HG02852 (cell line): ENCODE data around the gene TBKBP1.

Experiments
- ATAC-seq: cut with Tn5 transposase; IDR thresholded peaks from one replicate; pipeline ENCODE4 v1.9.1; 2021; ENCODE audit warnings: mild to moderate bottlenecking, moderate library complexity; ENCODE audit not compliant: unreplicated experiment

TBKBP1 gene

DNA sequence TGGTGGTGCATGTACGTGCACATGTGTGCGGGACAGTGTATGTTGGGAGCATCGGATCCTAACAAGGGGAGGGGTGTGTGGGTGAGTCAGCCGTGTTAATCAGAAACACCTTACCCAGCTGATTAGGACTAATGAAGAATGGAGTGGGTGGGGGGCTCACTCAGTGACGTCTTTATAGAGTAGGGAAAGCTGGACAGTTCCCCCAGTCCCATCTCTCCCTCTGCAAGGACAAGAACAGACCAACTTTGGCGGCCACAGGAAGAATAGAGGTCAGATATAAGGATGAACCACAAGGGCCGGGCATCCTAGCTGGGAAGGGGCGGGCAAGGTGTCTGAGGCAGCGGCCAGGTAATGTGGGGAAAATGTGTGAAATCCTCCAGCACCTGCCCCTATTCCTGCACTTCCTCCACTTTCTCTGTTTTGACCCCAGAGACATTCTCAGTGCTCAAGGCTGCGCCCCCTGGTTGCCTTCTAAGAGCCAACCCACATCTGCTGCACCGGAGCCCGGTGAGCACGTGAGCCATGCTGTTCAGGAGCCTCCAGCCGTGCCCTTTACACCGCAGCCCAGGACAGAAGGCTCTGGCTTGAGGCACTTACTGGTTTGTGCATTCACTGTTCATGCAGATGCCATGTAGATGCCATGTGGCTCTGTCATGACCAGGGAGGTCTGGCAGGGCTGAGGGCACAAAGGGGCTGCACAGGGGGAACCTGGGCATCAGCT is 20.2 kb downstream of the TBKBP1 start:
- no peak for ATAC-seq

DNA sequence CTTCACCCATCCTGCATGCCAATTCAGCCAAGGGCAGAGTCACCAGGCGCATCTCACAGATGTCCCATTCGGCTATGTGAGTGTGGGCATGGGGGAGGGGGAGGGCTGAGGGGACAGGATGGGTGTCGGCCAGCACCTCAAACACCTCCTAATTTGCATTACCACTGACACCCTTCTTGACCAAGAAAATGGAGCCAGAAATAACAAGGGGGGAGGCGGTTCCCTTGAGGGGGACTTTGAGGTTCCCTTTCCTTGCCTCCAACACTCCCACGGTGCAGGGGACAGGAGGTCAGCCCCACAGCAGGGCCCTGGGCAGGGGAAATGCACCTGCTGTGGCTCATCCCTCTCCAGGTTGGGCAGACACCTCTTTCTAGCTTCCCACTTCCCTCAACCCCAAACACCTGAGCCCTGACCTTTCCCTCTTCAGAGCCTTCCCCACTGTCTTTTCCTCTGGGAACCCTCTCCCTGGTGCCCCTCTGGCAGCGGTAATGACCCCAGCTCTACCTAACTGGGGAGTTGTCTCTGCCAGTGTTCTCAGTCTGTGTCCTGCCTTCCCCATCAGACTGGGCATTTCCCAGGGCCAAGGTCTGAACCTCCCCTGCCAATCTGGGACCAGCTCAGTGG is 20.9 kb downstream of the TBKBP1 start:
- ATAC-seq = no peak

DNA sequence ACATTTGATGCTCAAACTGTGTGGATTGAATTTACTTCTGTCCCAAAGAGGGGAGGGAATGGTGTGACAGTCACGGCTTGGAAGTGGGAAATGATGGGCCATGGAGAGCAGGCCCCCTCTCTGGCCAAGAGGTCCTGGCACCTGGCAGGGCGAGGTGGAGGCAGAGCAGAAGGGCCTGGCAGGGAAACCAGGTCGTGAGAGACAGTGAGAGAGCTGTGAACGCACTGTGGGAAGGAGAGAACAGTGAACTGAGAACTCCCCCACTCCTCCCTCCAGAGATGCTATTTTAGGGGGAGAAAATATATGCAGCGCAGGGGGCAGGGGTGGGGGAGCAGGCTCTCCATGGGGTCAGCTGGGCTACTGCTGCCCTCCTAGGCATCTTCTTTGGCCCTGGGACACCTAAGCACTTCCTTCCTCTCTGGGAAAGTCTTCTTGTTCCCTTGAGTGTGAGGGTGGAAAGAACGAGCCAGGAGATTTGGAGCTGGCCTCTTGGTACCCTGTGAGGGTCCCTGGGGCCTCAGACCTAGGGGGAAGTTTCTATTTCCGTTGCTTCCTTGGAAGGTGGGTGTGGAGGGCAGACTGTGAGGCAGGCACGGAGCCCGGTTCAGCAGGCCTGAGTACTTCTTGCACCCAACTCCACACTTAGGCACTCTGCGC is 21.8 kb downstream of the TBKBP1 start:
- ATAC-seq = no peak

DNA sequence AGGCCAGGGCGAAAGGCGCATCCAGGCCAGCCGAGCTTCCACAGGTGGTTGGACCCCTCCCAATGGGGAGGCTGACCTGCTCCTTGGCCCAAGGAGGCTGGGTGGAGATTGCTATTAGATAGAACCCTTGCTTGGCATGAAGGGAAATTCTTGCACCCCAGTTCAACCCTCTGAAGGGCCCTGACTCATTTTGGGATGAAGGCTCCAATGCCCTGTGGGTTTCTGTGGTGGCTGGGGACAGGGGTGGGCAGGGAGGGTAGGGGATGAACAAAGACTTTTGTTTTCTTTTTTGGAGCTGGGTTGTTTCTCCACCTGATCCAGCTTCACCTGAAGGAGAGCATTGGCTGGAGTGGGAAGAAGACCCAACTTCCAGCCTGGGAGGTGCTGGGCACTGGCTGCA is 22.4 kb downstream of the TBKBP1 start:
- ATAC-seq = no peak

DNA sequence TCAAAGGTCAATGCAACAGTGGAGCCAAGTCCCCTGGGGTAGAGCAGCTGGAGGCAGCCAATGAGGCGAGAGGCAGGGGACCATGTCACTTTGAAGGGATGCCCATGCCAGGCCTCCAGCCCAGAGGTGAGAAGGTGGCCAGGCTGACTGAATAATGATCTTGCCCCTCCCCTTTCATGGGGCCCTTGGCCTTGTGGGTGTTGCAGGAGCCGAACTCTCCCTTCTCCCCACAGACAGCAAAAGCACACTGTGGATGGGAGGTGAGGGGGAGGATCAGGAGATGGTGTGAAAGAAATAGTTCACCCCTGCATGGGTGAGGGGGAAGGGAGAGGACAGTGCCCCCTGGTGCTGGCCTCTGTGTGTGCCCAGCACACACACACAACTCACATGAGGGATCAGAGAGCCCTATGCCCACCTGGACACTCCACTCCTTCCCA is 23.3 kb downstream of the TBKBP1 start:
- ATAC-seq = no peak

DNA sequence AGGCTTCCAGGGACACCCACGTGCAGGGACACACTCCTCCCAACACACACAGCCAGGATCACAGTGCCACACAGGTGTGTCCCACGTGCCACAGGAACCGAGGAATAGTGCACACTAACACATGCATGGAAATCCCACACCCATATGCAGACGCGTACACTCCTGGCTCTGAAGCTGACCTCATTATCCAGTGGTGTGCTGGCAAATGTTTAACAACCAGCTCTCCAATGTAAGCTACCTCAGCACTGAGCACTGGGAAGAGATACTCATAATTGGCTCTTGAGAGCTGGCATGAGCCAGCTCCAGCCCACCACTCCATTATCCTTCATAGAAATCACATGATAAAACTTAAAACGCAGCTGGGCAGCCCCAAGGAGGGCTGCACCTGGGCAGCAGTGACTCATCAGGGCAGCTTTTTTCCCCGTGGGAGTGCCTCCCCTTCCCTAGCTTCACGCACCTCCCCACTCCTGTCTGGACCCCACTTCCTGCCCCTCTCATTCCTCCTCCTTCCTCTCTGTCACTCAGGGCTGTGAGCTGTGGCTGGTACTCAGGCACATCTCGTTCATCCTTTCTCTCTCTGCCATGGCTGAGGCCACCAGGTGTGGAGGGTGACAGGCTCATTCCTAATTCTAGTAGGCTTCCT is 24.1 kb downstream of the TBKBP1 start:
- no peak for ATAC-seq

DNA sequence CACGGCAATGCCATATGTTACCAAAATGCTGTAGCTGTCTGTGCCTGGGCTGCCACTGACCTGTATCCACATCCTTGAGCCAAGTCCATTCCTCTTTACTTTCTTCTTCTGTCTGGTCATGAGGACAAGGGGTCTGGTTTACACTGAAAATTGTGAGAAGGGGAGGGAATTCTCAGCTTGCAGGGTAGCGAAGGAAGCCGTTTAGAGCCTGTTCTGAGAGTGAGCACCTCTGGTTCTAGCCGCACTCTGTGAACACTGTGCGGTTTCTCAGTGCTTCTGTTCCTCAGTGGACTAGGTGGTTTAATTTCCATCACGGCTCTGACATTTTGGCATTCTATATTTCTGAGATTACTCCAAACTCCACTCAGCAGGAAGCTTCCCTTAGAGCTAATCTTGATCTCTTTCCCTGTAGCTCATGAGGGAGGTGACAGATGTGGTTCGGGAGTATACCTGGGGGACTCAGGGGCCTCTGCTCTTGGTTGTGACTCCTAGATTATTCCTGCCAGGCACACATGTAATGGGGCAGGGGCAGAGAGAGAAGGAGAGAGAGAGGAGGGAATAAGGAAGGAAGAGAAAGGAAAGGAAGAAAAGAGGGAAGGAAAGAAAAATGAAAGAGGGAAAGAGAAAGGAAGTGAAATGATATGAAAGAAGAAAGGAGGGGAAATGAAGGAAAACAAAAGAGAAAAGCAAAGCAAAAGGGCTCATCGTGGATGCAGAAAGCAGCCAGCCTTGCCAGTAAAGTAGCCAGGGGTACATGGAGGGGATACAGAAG is 24.9 kb downstream of the TBKBP1 start:
- ATAC-seq = no peak

DNA sequence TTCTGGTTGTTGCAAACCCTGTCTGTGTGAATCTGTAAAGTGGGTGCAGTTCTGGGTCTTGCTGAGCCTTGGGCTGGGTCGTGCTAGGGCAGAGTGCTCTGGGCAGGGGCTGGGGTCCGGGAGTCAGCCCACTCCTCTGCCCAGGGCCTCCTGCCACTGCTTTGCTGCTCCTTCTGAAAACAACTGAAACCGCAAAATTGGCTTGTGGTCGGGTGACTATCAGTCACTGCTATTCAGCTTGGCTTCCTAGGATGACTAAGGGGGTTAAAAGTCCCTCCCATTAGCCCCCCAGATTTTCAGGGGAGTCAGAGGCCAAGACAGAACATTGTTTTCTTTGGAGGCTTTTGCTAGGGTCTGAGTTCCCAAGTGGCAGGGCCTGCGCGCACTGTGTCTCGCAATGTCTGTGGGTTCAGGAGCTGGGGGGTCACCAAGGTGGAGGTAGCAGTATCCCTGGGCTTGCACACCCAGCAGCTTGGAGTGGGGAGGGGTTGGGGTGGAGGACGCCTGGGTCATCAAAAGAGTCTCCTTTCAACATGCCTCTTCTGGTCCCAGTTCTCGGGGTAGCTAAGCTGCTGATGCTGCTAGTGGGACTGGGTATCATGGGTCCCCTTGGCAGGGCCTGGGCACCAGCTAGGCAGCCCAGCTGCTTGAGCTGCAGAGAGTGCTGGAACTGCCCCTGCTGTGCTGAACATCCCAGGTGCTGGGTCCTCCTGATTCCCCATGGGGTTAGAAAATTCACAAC is 25.6 kb downstream of the TBKBP1 start:
- ATAC-seq = no peak

DNA sequence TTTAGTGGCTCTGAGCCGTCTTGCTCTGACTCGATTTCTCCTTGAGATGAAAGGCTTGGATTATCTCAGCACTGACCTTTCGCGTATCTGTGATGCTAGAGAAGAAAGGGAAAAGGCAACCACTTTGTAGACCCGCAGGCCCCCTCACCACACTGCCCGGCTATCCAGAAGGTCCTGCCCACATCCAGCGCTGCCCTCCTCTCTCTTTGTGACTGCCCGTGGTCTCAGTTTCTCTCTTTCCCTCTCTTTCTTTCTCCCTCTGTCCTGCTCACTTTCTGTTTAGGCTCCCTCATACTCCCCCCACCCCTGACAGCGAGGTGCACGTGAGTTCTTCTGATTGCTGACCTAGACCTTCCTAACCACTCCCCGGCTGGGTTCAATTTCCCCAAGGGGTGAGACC is 26.2 kb downstream of the TBKBP1 start:
- ATAC-seq = no peak

DNA sequence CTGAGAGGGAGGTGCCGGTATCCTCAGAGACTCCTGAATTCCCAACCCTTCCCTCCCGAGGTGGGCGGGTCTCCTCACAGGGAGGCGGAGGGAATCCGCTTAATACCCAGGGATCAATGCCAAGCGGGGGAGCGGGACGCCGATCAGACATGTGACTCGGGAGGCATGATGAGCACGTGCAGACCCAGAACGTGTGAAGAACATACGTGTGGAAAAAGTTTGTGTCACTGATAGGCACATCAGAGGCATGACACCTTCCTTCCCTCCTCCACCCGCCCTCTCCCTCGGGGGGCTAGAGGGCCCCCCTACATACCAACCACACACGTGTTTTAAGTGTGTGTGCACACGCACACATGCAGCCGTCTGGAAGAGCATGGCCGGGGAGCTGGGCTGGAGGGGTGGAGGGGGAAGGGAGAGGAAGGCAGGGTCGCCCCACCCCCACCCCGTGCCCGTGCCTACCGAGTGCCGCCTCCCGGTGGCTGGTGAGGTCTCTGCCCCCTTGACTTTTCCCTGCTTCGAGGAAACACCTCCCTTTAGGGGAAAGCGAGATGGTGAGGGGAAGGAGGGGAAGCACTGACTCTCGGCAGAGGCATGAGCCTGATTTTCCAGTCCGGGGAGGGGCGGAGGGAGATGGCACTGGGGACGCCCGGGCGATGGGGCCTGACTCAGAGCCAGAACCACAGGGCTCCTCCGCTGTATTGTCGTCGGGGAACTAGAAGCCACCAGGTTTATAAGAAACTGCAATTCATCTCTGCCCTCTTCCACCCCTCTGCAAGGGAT is 27.0 kb downstream of the TBKBP1 start:
- ATAC-seq = no peak

DNA sequence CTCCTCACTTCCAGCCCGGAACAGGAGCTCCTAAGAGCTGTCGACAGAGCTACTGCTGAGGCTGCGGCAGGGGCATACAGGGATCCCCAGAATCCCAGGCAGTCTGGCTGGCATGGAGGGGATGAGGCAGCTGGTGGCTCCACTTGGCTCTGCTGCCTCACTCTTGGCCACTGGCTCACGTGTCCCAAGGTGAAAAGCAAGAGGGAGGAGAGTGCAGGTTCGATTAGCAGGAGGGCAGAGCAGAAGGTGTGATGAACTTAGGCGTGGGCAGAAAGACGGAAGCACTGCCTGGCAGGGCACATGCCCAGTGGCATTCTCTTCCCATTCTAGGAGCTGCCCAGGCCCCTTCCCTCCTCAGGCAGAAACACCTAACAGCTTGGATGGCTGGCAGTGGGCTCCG is 27.8 kb downstream of the TBKBP1 start:
- no peak for ATAC-seq

DNA sequence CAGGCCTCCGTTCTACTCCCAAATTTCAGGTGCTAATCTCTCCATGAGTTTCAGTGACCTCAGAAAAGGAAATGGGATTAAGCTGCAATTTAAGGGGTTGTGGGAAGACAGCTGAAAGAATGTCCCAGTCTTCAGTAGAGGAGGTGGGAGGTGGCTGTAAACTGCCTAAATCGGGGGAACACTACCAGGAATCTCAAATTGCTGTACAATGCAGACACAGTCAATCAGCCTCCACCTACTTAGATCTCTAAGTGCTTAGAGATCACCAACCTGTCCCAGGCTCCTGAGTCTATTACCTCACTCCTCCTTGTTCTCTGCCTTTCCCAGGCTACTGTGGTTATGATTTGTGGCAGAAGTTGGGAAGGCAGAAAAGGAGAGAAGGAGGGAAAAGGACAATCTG is 30.7 kb downstream of the TBKBP1 start:
- no peak for ATAC-seq

DNA sequence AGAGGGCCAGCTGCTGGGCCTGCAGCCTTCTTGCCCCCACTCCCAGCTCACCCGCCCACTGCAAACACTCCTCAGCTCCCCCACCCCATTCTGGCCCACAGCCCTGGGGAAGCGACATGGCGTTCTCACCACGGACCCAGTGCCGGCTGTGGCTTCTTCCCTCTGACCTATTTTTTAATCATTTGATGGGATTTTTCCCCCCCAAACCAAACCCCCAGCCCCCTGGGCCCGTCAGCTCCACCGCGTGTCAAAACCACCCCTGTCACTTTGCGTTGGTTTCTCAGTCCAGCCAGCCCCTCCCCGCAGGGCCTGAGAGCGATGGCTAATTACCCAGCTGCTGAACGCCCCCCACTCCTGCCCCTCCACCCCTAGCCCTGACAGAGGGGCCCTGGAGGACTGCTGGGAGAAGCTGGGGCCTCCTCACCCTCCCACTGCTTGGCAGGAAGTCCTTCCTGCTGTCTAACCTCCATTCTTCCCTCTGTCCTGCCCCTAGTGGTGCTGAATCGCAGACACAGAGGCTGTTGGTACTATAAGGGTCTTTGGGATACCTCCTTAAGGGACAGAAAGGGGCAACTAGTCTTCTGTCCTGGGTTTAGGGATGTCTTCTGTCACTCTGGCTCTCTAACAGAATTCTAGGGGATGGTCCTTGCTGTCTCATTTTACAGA is 31.6 kb downstream of the TBKBP1 start:
- no peak for ATAC-seq

DNA sequence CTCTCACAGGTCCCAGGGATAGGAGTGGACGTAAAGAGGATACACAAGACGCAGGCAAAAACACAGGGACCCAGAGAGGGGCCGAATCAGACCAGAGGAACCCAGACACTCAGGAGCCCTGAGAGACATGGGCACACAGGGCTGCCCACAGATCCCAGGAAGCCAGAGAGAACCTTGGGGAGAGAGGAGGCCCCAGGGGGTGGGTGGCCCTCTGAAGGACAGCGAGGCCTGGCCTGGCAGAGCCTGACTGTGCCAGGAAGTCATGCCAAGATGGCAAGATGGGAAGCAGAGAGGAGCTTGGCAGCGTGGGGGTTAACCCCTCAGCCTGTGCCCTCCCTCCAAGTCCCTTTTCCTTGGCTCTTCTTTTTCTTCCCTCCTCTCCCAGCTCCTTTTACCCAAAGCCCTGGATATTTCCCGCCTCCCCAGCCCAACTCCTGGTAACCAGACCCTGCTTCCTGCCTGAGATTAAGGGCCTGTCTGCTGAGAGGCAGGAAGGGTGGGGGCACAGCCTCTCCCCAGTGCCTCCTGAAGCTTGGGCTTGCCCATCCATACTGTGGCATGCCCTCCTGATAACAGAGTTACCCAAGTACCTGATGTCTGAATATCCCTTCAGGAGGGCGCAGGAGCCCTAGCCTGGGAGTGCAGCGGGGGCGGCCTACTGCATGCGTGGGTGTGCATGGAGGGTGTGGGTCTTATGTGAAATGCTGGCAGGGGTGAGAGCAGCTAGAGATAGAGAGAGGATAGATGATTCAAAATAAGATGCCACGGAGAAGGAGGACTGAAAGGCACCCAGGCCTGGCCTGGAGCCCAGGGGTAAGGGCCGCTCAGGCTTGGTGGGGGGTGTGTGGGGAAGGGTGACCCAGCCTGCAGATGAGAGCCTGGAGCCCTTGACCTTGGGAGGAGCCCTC is 33.1 kb downstream of the TBKBP1 start:
- no peak for ATAC-seq

DNA sequence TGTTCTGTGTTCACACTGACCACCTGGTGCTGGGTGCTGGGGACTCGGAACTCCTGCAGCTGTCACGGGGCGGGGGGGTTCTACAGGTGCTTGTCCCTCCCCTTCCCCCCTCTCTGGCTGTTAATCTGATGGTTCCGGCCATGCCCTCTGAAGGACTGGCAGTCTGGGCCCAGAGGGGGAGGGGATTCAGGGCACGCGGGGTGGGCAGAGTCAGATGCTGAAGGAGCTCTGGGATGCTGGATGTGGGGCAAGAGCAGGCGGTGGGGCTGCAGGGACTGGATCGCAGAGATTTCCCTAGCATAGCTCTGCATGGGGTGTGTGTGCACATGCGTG is 33.7 kb downstream of the TBKBP1 start:
- no peak for ATAC-seq

DNA sequence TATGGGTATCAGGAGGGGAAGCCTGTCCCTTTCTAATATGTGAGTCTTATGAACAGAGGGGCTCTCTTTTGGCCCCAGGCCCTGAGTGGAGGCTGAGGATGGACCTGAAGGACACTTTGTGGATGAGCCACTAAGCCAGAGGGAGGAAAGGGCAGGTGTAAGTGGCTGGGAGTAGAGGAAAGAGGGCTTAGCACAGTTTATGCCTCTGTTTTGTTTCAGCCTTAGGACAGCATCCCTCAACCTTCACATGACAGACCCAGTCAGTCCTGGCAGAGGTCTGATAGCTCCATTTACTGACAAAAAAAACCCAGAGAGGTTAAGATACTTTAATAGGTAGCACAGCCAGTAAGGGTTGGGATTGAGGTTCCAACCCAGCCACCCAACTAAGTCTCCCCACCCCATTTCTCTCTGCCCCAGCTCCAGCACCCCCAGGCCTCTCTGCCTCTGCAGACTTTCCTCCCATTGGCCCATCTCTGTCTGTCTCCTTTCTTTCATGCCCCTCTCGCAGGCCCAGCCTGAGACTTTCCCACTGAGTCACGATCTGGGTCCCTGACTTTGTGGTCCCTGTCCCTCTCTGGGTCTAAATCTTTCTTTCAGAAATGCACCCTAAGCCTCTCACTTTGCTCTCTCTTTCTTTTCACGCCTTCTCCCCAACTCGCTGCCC is 34.4 kb downstream of the TBKBP1 start:
- ATAC-seq = no peak

DNA sequence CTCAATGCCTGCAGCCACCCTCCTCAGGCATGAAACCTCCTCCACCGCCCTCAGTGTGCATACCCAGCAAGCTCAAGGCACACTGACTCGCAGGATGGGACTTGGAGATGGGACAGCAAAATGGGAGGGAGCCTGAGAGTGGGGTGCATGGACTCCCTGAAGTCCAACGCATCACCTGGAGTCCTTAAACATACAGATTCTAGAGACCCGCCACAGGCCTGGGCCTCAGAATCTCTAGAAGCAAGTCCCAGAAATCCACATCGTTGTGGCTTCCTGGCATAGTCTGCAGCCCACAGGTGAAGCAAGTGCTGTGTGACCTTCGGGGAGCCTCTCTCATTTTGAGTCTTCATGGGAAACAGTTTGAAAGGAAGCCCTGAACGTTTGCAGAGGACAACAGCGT is 35.5 kb downstream of the TBKBP1 start:
- no peak for ATAC-seq

DNA sequence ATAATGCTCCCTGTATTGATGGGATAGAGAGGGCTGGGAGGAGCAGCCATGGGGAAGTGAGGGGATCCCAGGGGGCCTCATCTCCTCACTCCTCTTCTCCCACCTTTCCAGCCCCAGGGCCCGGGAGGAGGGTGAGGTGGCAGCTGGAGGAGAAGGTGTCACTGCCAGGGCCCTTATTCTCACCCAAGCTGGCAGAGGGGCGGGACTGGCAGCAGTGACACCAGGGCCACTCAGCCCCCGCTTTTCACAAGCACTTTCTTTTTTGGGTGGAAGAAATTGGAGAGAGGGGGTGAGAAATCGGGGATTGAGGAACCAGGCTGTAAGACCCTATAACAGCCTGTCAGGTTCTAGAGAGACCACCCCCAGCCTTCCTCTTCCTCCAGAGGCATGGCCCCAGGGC is 36.7 kb downstream of the TBKBP1 start:
- no peak for ATAC-seq
